Measurements from ENCODE around the gene PROKR2.
A peak's percentile ranks its signal among the peaks of the same experiment; 100 is the strongest.

PROKR2 gene

DNA sequence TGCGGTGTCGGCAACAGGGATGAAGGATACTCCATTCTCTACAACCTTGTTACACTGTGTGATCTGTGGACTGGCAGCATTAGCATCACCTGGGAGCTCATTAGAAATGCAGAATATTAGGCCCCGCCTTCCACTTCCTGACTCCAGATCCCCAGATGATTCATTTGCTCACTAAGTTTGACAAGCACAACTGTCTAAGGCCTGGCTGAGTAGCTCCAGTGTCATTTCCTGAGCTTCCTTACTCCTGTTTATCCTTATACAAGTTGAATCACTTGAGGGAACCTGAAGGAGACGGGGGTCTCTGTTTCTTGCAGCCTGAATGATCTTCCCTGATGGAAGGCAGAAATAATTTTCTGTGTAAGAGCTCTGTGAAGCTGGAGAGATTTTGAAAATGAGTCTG lies 32.7 kb upstream of the PROKR2 start:
- no peak overlapping the region for H3K4me3 ChIP-seq (ENCODE audit: insufficient read depth, low read depth, low read length)
- H3K36me3 ChIP-seq (ENCODE audit: control insufficient read depth, insufficient read depth, low read length), result no peaks in the 10 kb centered on the region
- 95 to 97% methylated on average over 4 of the region's 4 CpGs for WGBS, 2 experiments
- no peaks in the 10 kb centered on the region for H3K9me3 ChIP-seq (ENCODE audit: control insufficient read depth, low read length)
- no peaks in the 10 kb centered on the region for H3K27me3 ChIP-seq (ENCODE audit: control insufficient read depth, insufficient read depth, low read length, poor library complexity, severe bottlenecking)
- no peak overlapping the region for H3K27ac ChIP-seq (ENCODE audit: insufficient read depth, low read depth, low read length, poor library complexity, severe bottlenecking)
- H3K4me1 ChIP-seq (ENCODE audit: control insufficient read depth, insufficient read depth, low read length), result no peaks in the 10 kb centered on the region

DNA sequence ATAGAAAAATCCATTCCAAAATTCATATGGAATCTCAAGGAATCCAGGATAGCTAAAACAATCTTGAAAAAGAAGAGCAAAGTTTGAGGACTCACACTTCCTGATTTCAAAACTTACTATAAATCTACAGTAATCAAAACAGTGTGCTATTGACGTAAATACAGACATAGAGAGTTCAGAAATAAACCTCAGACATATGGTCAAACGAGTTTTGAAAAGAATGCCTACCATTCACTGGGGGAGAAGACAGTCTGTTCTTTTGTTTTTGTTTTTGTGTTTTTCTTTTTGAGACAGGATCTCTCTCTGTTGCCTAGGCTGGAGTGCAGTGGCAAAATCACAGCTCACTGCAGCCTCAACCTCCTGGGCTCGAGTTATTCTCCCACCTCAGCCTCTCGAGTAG lies 25.3 kb upstream of the PROKR2 start:
- Histone ChIP-seq H3K4me3 (ENCODE audit: insufficient read depth, low read depth, low read length) (no peak overlapping the region), H3K9me3 (ENCODE audit: control insufficient read depth, low read length) (no peaks in the 10 kb centered on the region), H3K27me3 (ENCODE audit: control insufficient read depth, insufficient read depth, low read length, poor library complexity, severe bottlenecking) (no peaks in the 10 kb centered on the region), H3K4me1 (ENCODE audit: control insufficient read depth, insufficient read depth, low read length) (no peaks in the 10 kb centered on the region), H3K27ac (ENCODE audit: insufficient read depth, low read depth, low read length, poor library complexity, severe bottlenecking) (no peak overlapping the region), H3K36me3 (ENCODE audit: control insufficient read depth, insufficient read depth, low read length) (no peaks in the 10 kb centered on the region)
- WGBS, 2 experiments, result 88 to 93% methylated on average over 4 of the region's 4 CpGs

DNA sequence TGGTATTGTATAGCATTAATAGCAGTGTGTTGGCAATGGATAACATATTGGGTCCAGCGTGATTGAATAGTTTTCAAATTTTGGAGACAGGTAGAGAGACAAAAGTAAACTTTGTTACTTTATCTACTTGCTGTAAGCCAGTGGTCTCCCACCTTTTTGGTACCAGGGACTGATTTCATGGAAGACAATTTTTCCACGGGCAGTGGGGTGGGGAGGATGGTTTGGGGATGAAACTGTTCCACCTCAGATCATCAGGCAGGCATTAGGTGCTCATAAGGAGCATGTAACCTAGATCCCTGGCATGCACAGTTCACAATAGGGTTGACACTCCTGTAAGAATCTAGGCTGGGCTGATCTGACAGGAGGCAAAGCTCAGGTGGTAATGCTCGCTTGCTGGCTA lies 14.6 kb upstream of the PROKR2 start:
- H3K4me1 ChIP-seq (ENCODE audit: control insufficient read depth, insufficient read depth, low read length), result no peaks in the 10 kb centered on the region
- no peak overlapping the region for H3K4me3 ChIP-seq (ENCODE audit: insufficient read depth, low read depth, low read length)
- H3K9me3 ChIP-seq (ENCODE audit: control insufficient read depth, low read length), result no peaks in the 10 kb centered on the region
- 91 to 93% methylated on average over 3 of the region's 3 CpGs for WGBS, 2 experiments
- no peak overlapping the region for H3K27ac ChIP-seq (ENCODE audit: insufficient read depth, low read depth, low read length, poor library complexity, severe bottlenecking)
- H3K27me3 ChIP-seq (ENCODE audit: control insufficient read depth, insufficient read depth, low read length, poor library complexity, severe bottlenecking), result no peaks in the 10 kb centered on the region
- H3K36me3 ChIP-seq (ENCODE audit: control insufficient read depth, insufficient read depth, low read length), result no peaks in the 10 kb centered on the region

DNA sequence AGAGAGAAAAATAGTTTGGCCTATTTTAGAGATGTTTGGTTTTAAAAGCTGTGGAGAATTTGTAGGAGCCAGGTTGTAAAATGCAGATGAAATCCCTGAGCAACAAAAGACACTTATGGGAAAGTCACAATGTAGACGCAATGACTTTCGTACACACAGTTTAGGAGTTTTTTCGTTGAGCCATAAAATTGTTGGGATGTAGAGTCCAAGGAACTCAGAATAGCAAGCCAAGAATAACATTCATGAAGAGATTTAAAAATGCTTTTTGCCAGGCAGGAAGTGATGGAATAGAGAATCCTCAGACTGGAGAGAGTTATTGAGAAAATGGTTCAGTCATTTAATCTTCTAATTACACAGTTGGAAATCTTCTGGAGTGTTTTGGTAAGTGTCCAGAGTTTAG lies 11.5 kb upstream of the PROKR2 start:
- WGBS, 2 experiments, result 86 to 96% methylated on average over 3 of the region's 3 CpGs

DNA sequence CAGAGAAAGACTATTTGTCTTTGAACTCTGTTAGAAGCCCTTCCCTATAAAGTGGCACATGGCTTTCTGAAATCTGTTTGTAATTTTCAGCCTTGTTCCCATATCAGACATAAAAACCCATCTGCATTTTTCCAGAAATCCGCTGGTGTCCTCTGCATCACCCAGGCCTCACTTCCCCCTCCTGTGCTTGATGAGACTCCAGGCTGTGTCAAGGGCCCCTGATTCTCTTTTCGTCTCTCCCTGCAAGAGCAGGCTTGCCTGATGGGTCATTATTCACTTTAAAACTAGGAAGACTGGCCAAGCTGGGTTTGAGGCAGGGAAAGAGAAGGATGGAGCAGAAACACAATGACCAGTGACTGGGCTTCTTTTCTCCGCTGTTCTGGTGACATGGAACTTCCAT lies 10.6 kb upstream of the PROKR2 start:
- H3K9me3 ChIP-seq (ENCODE audit: control insufficient read depth, low read length), result no peaks in the 10 kb centered on the region
- no peaks in the 10 kb centered on the region for H3K4me1 ChIP-seq (ENCODE audit: control insufficient read depth, insufficient read depth, low read length)
- no peak overlapping the region for H3K4me3 ChIP-seq (ENCODE audit: insufficient read depth, low read depth, low read length)
- no peak overlapping the region for H3K27ac ChIP-seq (ENCODE audit: insufficient read depth, low read depth, low read length, poor library complexity, severe bottlenecking)
- H3K27me3 ChIP-seq (ENCODE audit: control insufficient read depth, insufficient read depth, low read length, poor library complexity, severe bottlenecking), result no peaks in the 10 kb centered on the region
- H3K36me3 ChIP-seq (ENCODE audit: control insufficient read depth, insufficient read depth, low read length), result no peaks in the 10 kb centered on the region
- 82 to 91% methylated on average over 3 of the region's 3 CpGs for WGBS, 2 experiments

More for the DNA sequence above, 11.5 kb upstream of the PROKR2 start:
- no peaks in the 10 kb centered on the region for H3K4me1 ChIP-seq (ENCODE audit: control insufficient read depth, insufficient read depth, low read length)
- H3K36me3 ChIP-seq (ENCODE audit: control insufficient read depth, insufficient read depth, low read length), result no peaks in the 10 kb centered on the region
- H3K4me3 ChIP-seq (ENCODE audit: insufficient read depth, low read depth, low read length), result no peak overlapping the region
- H3K27ac ChIP-seq (ENCODE audit: insufficient read depth, low read depth, low read length, poor library complexity, severe bottlenecking), result no peak overlapping the region
- no peaks in the 10 kb centered on the region for H3K9me3 ChIP-seq (ENCODE audit: control insufficient read depth, low read length)
- no peaks in the 10 kb centered on the region for H3K27me3 ChIP-seq (ENCODE audit: control insufficient read depth, insufficient read depth, low read length, poor library complexity, severe bottlenecking)

DNA sequence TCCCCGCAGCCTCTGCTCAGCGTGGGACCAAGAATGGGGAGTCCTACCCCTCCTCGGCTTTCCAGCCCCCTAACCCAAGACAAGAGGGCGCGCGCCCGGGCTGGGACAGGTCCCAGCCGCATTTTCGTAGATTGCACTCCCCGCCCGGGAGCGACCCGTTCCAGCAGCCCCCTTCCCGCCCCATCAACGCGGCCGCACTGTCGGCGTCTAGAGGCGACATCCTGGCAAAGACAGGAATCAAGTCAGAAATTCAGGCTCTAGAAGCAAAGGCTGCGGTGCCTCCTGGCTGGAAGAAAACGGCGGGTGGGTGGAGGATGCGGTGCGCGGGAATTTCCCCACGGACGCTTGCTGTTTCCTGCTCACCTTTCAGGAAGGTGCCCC lies 957 bp downstream of the PROKR2 start:
- Histone ChIP-seq H3K4me3 (ENCODE audit: insufficient read depth, low read depth, low read length) (peak overlapping the region; percentile 46), H3K27me3 (ENCODE audit: control insufficient read depth, insufficient read depth, low read length, poor library complexity, severe bottlenecking) (peaks cover 60% of the 10 kb centered on the region), H3K4me1 (ENCODE audit: control insufficient read depth, insufficient read depth, low read length) (peaks cover 8% of the 10 kb centered on the region), H3K9me3 (ENCODE audit: control insufficient read depth, low read length) (no peaks in the 10 kb centered on the region), H3K36me3 (ENCODE audit: control insufficient read depth, insufficient read depth, low read length) (no peaks in the 10 kb centered on the region), H3K27ac (ENCODE audit: insufficient read depth, low read depth, low read length, poor library complexity, severe bottlenecking) (no peak overlapping the region)
- 1% methylated on average over 28 of the region's 28 CpGs for WGBS, 2 experiments

DNA sequence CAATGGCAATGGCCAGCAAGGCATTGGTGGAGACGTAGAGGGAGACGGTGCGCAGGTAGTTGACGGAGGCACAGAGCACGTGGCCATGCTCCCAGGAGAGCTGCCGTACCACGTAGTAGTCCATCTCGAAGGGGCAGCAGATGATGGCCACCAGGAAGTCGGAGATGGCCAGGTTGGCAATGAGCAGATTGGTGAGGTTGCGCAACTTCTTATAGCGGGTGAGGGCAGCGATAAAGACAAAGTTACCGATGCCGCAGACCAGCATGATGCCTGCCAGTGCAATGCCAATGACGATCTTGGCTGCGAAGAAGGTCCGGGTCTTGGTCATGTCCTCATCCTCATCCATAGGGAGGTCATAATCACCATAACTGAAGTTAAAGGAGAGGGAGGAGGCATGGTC lies 2.8 kb downstream of the PROKR2 start:
- no peak overlapping the region for H3K27ac ChIP-seq (ENCODE audit: insufficient read depth, low read depth, low read length, poor library complexity, severe bottlenecking)
- peaks cover 57% of the 10 kb centered on the region for H3K27me3 ChIP-seq (ENCODE audit: control insufficient read depth, insufficient read depth, low read length, poor library complexity, severe bottlenecking)
- H3K4me1 ChIP-seq (ENCODE audit: control insufficient read depth, insufficient read depth, low read length), result peaks cover 8% of the 10 kb centered on the region
- H3K36me3 ChIP-seq (ENCODE audit: control insufficient read depth, insufficient read depth, low read length), result no peaks in the 10 kb centered on the region
- no peaks in the 10 kb centered on the region for H3K9me3 ChIP-seq (ENCODE audit: control insufficient read depth, low read length)
- 95 to 96% methylated on average over 17 of the region's 17 CpGs for WGBS, 2 experiments
- H3K4me3 ChIP-seq (ENCODE audit: insufficient read depth, low read depth, low read length), result no peak overlapping the region

DNA sequence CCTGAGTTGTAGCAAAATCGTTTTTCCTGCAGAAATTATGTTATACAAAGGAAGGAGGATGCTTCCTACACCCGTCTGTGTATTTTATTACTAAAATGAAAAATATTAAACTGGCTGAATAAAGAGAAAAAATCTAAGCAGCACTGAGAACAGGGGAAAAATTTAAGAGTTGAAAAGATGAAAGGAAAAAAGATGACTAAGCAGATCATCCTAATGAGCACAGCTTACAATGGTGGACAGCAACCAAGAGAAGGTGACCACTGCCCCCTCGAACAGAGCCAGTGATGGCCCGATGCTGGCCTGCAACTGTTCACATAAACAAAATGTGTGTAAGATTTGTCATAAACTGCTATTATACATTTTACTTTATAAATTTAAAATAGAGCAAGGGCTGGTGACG lies 4.2 kb downstream of the PROKR2 start:
- peaks cover 43% of the 10 kb centered on the region for H3K27me3 ChIP-seq (ENCODE audit: control insufficient read depth, insufficient read depth, low read length, poor library complexity, severe bottlenecking)
- 91 to 94% methylated on average over 3 to 4 of the region's 5 CpGs for WGBS, 2 experiments
- no peak overlapping the region for H3K4me3 ChIP-seq (ENCODE audit: insufficient read depth, low read depth, low read length)
- no peak overlapping the region for H3K27ac ChIP-seq (ENCODE audit: insufficient read depth, low read depth, low read length, poor library complexity, severe bottlenecking)
- H3K9me3 ChIP-seq (ENCODE audit: control insufficient read depth, low read length), result no peaks in the 10 kb centered on the region
- H3K4me1 ChIP-seq (ENCODE audit: control insufficient read depth, insufficient read depth, low read length), result peaks cover 8% of the 10 kb centered on the region
- no peaks in the 10 kb centered on the region for H3K36me3 ChIP-seq (ENCODE audit: control insufficient read depth, insufficient read depth, low read length)

DNA sequence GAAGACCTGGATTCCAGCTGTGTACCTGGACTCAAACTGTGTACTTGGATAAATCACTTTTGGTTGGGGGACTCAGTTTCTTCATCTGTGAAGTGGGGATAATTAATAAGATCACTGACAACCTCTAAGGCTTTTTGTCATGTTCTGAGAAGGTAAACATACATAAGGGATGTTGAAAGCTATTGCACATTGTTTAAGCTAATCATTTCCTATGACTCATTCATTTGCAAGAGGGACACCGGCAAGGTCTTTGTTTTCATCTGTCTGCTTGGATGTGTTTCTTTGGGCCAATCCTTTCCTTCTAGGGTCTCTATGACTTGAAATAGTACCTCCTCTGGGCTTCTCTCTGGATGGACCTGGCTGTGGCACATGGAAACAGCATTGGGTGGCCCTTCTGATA lies 6.8 kb downstream of the PROKR2 start:
- Histone ChIP-seq H3K9me3 (ENCODE audit: control insufficient read depth, low read length) (no peaks in the 10 kb centered on the region), H3K36me3 (ENCODE audit: control insufficient read depth, insufficient read depth, low read length) (no peaks in the 10 kb centered on the region), H3K27me3 (ENCODE audit: control insufficient read depth, insufficient read depth, low read length, poor library complexity, severe bottlenecking) (peaks cover 17% of the 10 kb centered on the region), H3K27ac (ENCODE audit: insufficient read depth, low read depth, low read length, poor library complexity, severe bottlenecking) (no peak overlapping the region), H3K4me1 (ENCODE audit: control insufficient read depth, insufficient read depth, low read length) (no peaks in the 10 kb centered on the region), H3K4me3 (ENCODE audit: insufficient read depth, low read depth, low read length) (no peak overlapping the region)
- 62 to 82% methylated on average over 1 of the region's 1 CpG for WGBS, 2 experiments

DNA sequence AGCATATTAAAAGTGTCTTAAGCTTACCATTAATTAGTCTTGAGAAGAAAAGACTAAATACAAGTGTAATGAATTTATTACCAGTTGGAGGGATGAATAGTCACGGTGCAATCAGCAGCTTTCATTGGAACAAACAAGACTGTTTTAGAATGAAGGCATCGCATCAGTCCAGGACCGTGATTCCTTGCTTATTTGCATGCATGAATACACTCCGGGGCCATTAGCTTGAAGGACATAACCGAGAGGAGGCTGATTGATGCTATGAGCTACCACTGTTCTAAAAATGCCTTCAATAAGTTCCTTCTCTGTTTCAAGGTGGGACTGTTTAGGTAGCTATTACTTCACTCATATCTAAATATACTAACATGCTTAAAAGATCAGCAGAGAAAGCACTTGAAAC lies 17.9 kb downstream of the PROKR2 start:
- H3K4me1 ChIP-seq (ENCODE audit: control insufficient read depth, insufficient read depth, low read length), result no peaks in the 10 kb centered on the region
- no peaks in the 10 kb centered on the region for H3K9me3 ChIP-seq (ENCODE audit: control insufficient read depth, low read length)
- no peak overlapping the region for H3K4me3 ChIP-seq (ENCODE audit: insufficient read depth, low read depth, low read length)
- H3K27ac ChIP-seq (ENCODE audit: insufficient read depth, low read depth, low read length, poor library complexity, severe bottlenecking), result no peak overlapping the region
- no peaks in the 10 kb centered on the region for H3K27me3 ChIP-seq (ENCODE audit: control insufficient read depth, insufficient read depth, low read length, poor library complexity, severe bottlenecking)
- no peaks in the 10 kb centered on the region for H3K36me3 ChIP-seq (ENCODE audit: control insufficient read depth, insufficient read depth, low read length)
- WGBS, 2 experiments, result 92 to 94% methylated on average over 5 of the region's 5 CpGs

DNA sequence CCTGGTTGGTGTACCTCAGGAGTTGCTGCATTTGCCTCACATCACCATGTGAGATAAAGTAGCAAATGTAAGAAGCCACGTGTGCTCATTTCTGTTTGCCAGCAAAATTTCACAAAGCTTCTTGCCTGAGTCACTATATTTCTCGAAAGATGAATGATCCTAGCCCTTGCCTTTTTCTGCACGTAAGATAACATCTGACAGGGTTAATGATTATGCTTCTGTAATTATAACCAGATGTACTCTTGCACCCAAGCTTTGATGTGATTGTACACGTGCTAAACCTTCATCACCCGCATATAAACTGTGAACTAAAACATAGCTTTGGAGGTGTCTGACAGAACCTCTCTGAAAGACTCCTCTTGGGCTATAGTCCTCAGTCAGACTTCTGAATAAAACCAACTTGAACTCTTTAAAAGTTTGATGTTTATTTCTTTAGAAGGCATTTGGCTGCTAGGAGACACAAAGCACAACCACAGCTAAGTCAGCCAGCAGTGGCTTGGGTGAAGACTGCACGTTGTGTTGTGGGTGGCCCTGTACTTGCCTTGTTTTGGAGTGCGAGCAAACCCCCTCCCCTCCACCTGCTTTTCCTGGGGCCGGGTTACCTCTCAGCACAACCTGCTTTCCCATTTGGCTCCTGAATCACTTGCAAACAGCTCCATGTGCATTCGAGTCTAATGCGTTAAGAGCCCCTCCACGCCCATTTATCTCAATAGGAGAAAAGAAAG lies 19.3 kb downstream of the PROKR2 start:
- Histone ChIP-seq H3K27ac (ENCODE audit: insufficient read depth, low read depth, low read length, poor library complexity, severe bottlenecking) (no peak overlapping the region), H3K36me3 (ENCODE audit: control insufficient read depth, insufficient read depth, low read length) (no peaks in the 10 kb centered on the region), H3K4me1 (ENCODE audit: control insufficient read depth, insufficient read depth, low read length) (no peaks in the 10 kb centered on the region), H3K9me3 (ENCODE audit: control insufficient read depth, low read length) (no peaks in the 10 kb centered on the region), H3K27me3 (ENCODE audit: control insufficient read depth, insufficient read depth, low read length, poor library complexity, severe bottlenecking) (no peaks in the 10 kb centered on the region), H3K4me3 (ENCODE audit: insufficient read depth, low read depth, low read length) (no peak overlapping the region)
- WGBS, 2 experiments, result 87 to 88% methylated on average over 11 of the region's 11 CpGs
